Measurements from ENCODE around the gene CD8B2. TPM values are rescaled to one million over a fixed set of nuclear protein-coding genes. Genes with fewer than 3 reads are reported as not detected.

Gene CD8B2
- total and polyA plus RNA-seq, 9 of the 15 experiments (the other 6 are each of a cell fraction or from before 2014, with no cell fraction given) = 0.03 TPM; not detected in 8

- WGBS (ENCODE audit: insufficient coverage, low coverage, missing lambda C conversion rate) = 0% methylated on average over 8 of the region's 8 CpGs
- BruUV-seq (replicated peaks) = no TSS peak
- intact Hi-C loops (cut with micrococcal nuclease) = no loop called here
- H3K4me3 ChIP-seq = no peak overlapping the region
- H2AFZ ChIP-seq (ENCODE audit: low read depth, low read length) = no peak overlapping the region
- DNase-seq (ENCODE audit: extremely low read depth in 1 of 4, low spot score in 3 of 4) (no peak), ATAC-seq (no peak), FAIRE-seq (no peak)
- no peaks in the 10 kb centered on the region for H4K20me1 ChIP-seq (replicated peaks; ENCODE audit: control insufficient read depth, insufficient read depth, low read length)
- H3K9me3 ChIP-seq (replicated peaks; ENCODE audit: control insufficient read depth, insufficient read depth, low read depth, low read length) = no peaks in the 10 kb centered on the region
- no peak overlapping the region for H3K9ac ChIP-seq (ENCODE audit: insufficient read depth in 1 of 2, low read depth in 2 of 2, low read length in 2 of 2)
- no peaks in the 10 kb centered on the region for H3K9me1 ChIP-seq (ENCODE audit: control insufficient read depth, insufficient read depth, low read length)
- H3K79me2 ChIP-seq (ENCODE audit: control insufficient read depth, insufficient read depth, low read length) = no peaks in the 10 kb centered on the region
- ChIA-PET POLR2A (interaction anchor here (0.7 kb wide), 1 partner anchor 446 kb away, joined by 3 read pairs; no protein-coding TSS in a partner anchor), CTCF (ENCODE audit: low intra/inter-chr PET ratio) (no interaction called here)
- peaks cover 0 to 4% of the 10 kb centered on the region in 2 experiments; a peak in 2 of 5 replicates for H3K27me3 ChIP-seq (ENCODE audit: control insufficient read depth in 2 of 2, insufficient read depth in 2 of 2, low read length in 2 of 2)
- no peak overlapping the region for H3K4me2 ChIP-seq (ENCODE audit: insufficient read depth, low read length)
- H3K4me1 ChIP-seq (replicated peaks in 1 of 2; ENCODE audit: control insufficient read depth in 2 of 2, insufficient read depth in 2 of 2, low read length in 2 of 2) = no peaks in the 10 kb centered on the region
- H3K36me3 ChIP-seq (ENCODE audit: control insufficient read depth, insufficient read depth, low read length) = no peaks in the 10 kb centered on the region
- H3K27ac ChIP-seq (ENCODE audit: extremely low read depth, low read depth, low read length) = no peak overlapping the region
- in situ Hi-C loops (cut with MboI) = no loop called here
- TF ChIP-seq FOXP1 (CRISPR knock-in tag; IDR thresholded peaks at IDR 0.05) (no peak), KAT8 (IDR thresholded peaks at IDR 0.05; ENCODE audit: low read depth) (no peak), ZBTB8A (IDR thresholded peaks at IDR 0.05; ENCODE audit: partially characterized antibody) (no peak), ZC3H8 (IDR thresholded peaks at IDR 0.05) (no peak)
These were observed 74.2 kb downstream of the CD8B2 start for GRCh38 chr2:106561356-106561755.

DNA sequence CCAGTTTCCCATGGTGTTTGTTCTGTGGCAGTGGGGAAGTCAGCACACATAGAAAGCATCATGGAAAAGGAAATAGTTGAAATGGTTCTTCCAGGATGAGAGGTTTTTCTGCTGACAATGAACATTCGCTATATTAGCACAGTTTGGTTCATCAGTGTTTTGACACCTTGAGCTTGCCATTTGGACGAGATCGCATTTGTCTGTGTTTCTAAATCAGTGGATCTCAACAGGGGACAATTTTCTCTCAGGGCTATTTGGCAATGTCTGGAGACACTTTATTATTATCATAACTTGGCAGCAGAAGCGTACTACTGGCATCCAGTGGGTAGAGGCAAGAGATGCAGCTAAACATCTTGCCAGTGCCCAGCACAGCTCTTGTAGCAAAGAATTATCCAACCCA, 74.6 kb downstream of the CD8B2 start:
- H3K27ac ChIP-seq (ENCODE audit: extremely low read depth, low read depth, low read length) = no peak overlapping the region
- in situ Hi-C loops (cut with MboI) (no loop called here), intact Hi-C loops (cut with micrococcal nuclease) (no loop called here)
- H3K79me2 ChIP-seq (ENCODE audit: control insufficient read depth, insufficient read depth, low read length) = no peaks in the 10 kb centered on the region
- H3K4me1 ChIP-seq (replicated peaks in 1 of 2; ENCODE audit: control insufficient read depth in 2 of 2, insufficient read depth in 2 of 2, low read length in 2 of 2) = no peaks in the 10 kb centered on the region
- H2AFZ ChIP-seq (ENCODE audit: low read depth, low read length) = no peak overlapping the region
- no peaks in the 10 kb centered on the region for H4K20me1 ChIP-seq (replicated peaks; ENCODE audit: control insufficient read depth, insufficient read depth, low read length)
- ATAC-seq (no peak), FAIRE-seq (no peak), DNase-seq (ENCODE audit: extremely low read depth in 1 of 4, low spot score in 3 of 4) (no peak)
- H3K9me1 ChIP-seq (ENCODE audit: control insufficient read depth, insufficient read depth, low read length) = no peaks in the 10 kb centered on the region
- no peaks in the 10 kb centered on the region for H3K9me3 ChIP-seq (replicated peaks; ENCODE audit: control insufficient read depth, insufficient read depth, low read depth, low read length)
- H3K27me3 ChIP-seq (ENCODE audit: control insufficient read depth in 2 of 2, insufficient read depth in 2 of 2, low read length in 2 of 2) = peaks cover 0 to 4% of the 10 kb centered on the region in 2 experiments; a peak in 2 of 5 replicates
- H3K36me3 ChIP-seq (ENCODE audit: control insufficient read depth, insufficient read depth, low read length) = no peaks in the 10 kb centered on the region
- no peak overlapping the region for H3K9ac ChIP-seq (ENCODE audit: insufficient read depth in 1 of 2, low read depth in 2 of 2, low read length in 2 of 2)
- ChIA-PET POLR2A (no interaction called here), CTCF (ENCODE audit: low intra/inter-chr PET ratio) (interaction anchor here (0.6 kb wide), 1 partner anchor 407 kb away, joined by 3 read pairs; no protein-coding TSS in a partner anchor)
- TF ChIP-seq, protein P1, sequence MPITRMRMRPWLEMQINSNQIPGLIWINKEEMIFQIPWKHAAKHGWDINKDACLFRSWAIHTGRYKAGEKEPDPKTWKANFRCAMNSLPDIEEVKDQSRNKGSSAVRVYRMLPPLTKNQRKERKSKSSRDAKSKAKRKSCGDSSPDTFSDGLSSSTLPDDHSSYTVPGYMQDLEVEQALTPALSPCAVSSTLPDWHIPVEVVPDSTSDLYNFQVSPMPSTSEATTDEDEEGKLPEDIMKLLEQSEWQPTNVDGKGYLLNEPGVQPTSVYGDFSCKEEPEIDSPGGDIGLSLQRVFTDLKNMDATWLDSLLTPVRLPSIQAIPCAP (CRISPR knock-in tag; IDR thresholded peaks at IDR 0.05; ENCODE audit: borderline replicate concordance) = no peak
- TF ChIP-seq ZNF316 (IDR thresholded peaks at IDR 0.05) = peak; percentile 21; the same call in 1 of the 2 replicates
- BruUV-seq (replicated peaks) = no TSS peak
- WGBS (ENCODE audit: insufficient coverage, low coverage, missing lambda C conversion rate) = 2% methylated on average over 4 of the region's 4 CpGs
- no peak overlapping the region for H3K4me2 ChIP-seq (ENCODE audit: insufficient read depth, low read length)
- H3K4me3 ChIP-seq = no peak overlapping the region

Data from K562 (cell line).